HG02571 (cell line): ENCODE measurements around the gene MEGF11.

Experiments used
- ATAC-seq: cut with Tn5 transposase; IDR thresholded peaks from one replicate; pipeline ENCODE4 v1.9.1; 2021; ENCODE audit warnings: mild to moderate bottlenecking, moderate library complexity; ENCODE audit not compliant: unreplicated experiment

MEGF11 gene

DNA sequence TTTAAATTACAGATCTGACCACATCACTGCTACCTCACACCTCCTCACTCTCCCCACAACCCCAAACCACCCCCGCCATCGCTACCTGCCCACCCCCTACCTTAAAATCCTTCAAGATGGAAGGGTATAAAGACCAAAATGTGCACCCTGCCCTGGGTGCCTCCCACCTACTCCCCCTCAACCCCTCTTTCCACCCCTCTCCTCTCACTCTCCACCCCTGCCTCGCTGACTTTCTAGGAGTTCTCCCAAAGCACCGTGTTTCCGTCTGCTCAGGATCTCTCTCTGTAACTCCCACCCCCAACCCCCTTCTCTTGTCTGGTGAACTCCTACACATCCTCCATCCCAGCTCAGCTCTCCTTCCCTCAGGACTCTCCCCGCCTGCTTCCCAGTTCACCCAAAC, 69.1 kb downstream of the MEGF11 start:
- no peak for ATAC-seq

DNA sequence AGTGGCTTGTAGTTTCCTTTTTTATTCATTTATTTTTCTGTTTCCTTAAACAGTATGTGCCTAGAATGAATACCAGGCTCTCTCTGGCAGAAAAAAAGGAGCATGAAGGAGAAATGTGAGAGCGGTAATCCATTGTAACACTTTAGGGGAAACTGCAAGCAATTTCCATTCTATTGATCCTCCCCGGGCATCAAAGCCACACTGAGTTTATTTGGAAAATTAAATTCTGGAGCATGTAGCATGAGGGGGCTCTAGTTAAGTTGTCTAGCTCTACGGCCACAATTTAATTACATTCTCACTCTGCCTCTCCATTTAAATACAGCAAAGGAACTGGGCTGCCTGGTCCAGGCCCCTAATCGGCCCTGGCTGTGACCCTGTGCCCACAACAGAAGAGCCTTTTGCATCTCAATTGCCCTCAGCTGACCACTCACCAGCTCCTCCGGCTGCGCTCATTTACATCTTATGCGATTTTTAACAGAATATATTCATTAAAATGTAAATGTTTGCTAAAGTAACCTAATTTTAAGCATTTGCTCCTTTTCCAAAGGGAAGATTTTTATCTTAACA, 72.9 kb downstream of the MEGF11 start:
- no peak for ATAC-seq

GRCh38 chr15:66178531-66178910, 75.0 kb downstream of the MEGF11 start:
- ATAC-seq = no peak

DNA sequence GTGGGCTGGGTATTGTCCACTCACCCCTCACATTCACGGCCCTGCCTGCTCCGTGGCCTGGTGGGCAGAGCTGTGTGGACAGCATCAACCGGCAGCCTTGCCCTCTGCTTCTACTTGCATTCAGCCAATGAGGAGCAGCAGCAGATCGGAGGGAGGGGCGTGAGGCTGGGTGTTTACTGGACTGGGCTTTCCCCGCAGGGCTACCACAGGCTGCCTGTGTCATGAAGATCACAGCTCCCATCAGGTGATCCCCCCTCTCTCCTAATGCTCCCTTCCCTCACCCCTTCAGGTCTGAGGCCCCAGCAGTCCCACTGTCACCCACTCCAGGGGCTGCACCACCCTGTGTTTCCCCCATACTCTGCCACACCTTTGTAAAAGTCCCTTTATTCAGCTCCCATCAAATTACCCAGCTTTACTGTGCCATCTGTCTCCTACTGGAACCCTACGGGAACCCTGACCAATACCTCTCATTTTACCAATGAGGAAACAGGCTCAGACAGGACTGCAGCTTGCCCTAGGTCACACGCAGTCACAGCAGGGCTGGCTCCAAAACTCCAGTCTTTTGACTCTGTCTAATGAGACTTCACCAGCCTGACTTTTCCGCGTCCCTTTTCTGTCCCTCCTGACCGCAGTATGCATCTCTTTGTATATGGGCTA, 81.1 kb downstream of the MEGF11 start:
- no peak for ATAC-seq

DNA sequence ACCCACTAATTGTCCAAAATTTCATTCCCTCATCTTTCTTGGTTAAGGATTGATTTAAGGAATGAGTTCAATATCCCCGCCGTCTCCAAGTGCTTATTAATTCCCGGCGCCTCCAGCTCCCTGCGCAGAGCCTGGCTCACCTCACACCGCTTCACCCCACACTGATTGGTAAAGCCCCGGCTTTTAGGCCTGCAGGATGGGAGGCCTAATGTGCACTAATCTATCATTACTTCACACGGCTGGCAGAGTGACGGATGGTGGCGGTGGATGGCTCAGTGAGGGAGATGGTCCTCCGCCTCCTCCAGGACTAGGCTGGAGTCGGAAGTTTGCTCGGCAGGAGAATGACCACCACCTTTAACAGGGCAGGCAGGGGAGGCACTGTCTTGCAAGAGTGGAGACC, 81.7 kb downstream of the MEGF11 start:
- ATAC-seq = no peak

DNA sequence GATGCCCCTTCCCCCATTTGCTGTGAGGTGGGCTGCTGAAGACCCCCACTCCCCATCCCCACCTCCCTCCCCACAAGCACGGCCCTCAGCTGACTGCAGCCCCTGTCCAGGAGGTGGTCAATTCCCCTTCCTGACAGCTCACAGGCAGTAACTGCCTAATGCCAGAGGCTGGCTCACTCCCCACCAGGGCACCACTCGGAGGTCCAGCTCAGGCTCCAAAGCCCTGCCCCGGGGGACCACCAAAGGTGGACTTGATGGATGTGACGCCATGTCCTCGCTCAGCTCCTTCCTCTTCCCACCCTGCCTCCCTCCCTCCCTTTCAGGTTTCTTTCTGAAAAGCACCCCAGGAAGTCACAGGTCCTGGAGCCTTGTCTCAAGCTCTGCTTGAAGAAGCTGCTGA, 82.8 kb downstream of the MEGF11 start:
- ATAC-seq = no peak

GRCh38 chr15:66170042-66170441, 83.5 kb downstream of the MEGF11 start:
- ATAC-seq = no peak

GRCh38 chr15:66169625-66170024, 83.9 kb downstream of the MEGF11 start:
- no peak for ATAC-seq

DNA sequence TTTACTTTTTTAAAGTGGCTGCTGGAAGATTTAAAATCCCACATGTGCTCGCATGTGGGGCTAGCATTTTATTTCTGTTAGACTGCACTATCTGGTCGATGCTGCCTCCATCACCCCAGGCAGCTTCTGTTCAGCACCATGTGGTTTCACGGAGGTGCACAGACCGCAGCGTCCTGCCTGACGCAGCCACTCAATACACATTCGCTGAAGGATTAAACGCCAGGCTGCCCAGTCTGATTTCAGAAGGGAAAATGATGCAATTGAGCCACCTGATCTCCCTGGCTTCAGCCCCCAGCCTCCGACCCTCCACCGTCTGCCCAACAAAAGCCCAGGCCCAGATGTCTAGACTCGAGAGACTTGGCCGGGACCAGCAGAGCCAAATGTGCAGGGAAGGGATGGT, 84.5 kb downstream of the MEGF11 start:
- ATAC-seq = no peak

GRCh38 chr15:66167854-66168253, 85.7 kb downstream of the MEGF11 start:
- ATAC-seq = no peak

GRCh38 chr15:66165856-66166255, 87.7 kb downstream of the MEGF11 start:
- no peak for ATAC-seq

- ATAC-seq = no peak
These were observed 88.8 kb downstream of the MEGF11 start for GRCh38 chr15:66164788-66165187.

DNA sequence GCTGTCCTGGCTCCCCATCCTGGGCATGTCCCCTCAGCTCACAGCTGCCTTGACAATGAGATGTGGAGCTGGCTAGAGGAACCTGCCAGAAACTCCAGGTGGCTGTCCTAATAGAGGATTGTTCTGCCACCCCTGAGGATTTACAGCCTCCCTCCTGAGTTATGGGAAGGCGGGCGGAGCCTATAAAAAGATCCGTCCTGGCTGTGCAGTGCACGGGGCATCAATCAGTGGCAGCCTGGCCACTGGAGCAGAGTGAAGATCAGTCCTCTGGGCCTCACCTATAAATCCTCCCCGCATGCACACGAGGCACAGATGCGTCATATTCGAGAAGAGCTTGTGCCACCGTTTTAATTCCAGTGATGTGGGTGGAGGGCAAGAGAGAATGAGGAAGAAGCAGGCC, 90.0 kb downstream of the MEGF11 start:
- no peak for ATAC-seq

GRCh38 chr15:66162286-66162685, 91.3 kb downstream of the MEGF11 start:
- no peak for ATAC-seq

DNA sequence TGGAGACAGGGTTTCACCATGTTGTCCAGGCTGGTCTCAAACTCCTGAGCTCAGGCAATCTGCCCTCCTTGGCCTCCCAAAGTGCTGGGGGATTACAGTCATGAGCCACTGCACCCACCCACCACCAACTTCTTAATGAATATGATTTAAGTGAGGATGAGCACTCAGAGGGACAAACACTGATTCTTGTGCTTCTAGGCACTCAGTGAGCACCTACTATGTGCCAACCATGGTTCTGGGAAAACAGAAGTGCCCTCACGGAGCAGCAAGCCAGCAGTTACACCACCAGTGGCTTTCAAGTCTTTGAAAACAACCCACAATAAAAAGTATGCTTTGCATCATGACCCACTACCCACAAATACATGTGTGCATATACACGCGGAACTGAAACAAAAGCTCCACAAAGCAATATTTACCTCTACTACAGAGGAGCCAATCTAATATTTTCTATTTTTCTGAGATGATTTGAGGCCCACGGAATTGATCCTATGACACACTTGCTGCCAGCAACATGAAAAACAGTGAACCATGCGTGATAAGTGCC, 91.9 kb downstream of the MEGF11 start:
- ATAC-seq = no peak

- ATAC-seq = no peak
These were observed 92.4 kb downstream of the MEGF11 start for GRCh38 chr15:66161108-66161507.

GRCh38 chr15:66157507-66157906, 96.0 kb downstream of the MEGF11 start:
- no peak for ATAC-seq

- ATAC-seq = no peak
These were observed 97.1 kb downstream of the MEGF11 start for GRCh38 chr15:66156310-66156975.

DNA sequence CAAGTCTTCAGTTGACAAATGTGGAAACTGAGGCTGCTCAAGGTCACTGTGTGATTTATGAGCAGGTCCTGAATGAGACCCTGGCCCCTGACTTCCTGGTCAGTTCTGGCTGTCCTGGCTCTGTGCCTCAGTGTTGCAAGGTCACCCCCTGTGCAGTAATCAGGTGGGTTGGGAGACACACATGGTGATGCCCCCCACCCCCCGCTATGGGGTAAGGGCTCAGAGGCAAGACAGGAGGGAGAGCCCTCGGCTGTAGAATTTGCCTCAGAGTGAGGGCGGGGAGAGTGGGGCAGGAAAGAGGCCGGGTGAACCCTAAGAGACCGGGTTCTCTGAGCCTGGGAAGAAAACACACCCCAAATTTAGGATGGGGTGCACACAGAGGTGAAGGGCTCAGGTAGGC, 98.5 kb downstream of the MEGF11 start:
- ATAC-seq = no peak

DNA sequence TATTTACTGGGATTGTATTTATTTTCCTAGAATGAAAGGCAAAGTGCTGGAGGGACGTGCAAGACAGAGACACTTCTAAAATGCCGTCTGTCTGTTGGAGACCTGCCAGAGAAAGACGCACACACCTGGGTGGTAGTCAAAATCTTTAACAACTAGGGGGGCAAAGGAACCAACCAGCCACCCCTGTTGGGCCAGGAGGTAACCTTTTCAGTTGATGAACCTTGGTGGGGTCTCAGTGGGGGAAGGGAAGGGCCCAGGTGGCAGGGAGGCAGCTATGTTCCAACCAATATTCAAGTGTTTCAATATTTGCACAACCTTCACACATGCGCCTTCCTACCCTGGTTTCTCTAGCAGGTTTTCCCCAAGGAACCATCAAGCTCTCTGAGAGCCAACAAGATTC, 99.0 kb downstream of the MEGF11 start:
- no peak for ATAC-seq

GRCh38 chr15:66153549-66154415, 99.8 kb downstream of the MEGF11 start:
- peak; percentile 61 for ATAC-seq
